Activated effector memory CD4-positive, alpha-beta T cell treated with Interleukin-2 at 50 U/mL for 16 hours (primary cell): ENCODE results near the gene CHPF.

Experiments used
- DNase-seq: peaks from one replicate; pipeline ENCODE4 v3.0.0-alpha.2; 2020

The CHPF gene

DNA sequence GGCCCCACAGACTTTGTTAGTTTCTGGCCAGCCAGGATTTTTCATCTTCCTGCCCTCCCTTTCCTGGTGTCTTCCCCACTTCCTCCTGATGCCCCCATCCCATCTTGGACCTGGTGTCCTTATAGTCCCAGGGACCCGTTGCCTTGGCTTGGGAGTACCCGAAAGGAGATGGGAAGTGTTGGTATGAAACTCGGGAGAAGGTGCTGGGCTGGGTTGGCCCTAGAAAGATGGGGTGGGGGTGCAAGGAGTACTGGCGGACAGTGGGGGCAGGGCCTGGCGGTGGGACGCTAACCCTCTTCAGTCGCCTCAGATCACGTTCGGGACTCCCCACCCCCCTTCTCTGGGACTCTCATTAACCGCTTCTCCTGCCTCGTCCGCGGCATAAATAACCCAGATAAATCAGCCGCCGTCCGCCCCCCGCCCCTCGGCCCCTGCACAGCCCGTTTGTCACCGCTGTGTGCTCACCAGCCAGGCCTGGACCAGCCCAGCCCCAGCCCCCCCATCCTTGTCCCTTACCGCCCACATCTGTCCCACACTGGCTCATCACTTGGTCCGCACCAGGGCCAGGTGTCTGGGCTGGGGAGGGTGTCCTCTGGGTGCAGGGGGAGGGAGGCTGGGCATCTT lies 33.0 kb downstream of the CHPF start:
- no peak for DNase-seq

DNA sequence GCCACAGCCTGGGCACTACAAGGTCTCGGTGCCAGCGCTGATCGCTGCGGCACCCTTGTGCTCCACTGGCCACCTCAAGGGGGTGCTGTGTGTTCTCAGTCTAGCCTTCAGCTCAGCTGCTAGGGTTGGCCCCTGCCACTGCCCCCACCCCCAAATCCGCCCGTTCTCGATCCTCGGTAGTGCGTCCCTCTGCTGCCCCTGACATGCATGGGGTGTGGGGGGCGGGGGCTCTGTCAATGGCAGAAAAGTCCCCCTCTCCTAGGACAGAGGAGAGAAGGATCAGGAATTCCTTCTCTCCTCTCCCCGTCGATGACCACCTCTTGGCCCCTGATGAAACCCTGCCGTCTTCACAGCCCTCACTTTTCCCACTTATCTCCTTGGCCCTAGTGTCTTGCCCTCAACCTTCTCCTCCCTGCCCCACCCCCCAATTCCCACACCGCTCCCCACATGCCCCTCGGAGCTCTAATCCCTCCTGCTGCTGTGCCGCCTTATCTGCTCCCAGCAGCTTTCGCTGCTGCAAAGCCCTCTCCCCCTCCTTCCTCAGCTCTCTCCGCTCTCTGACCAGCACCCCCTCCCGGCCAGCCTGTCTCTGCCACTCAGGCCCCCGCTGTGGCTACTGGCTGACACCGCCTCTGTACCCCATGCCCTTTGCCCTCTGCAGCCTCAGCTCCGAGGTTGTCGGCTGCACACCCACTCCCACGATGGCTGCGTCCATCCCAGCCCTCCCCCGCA lies 33.7 kb downstream of the CHPF start:
- DNase-seq = peak; percentile 30

DNA sequence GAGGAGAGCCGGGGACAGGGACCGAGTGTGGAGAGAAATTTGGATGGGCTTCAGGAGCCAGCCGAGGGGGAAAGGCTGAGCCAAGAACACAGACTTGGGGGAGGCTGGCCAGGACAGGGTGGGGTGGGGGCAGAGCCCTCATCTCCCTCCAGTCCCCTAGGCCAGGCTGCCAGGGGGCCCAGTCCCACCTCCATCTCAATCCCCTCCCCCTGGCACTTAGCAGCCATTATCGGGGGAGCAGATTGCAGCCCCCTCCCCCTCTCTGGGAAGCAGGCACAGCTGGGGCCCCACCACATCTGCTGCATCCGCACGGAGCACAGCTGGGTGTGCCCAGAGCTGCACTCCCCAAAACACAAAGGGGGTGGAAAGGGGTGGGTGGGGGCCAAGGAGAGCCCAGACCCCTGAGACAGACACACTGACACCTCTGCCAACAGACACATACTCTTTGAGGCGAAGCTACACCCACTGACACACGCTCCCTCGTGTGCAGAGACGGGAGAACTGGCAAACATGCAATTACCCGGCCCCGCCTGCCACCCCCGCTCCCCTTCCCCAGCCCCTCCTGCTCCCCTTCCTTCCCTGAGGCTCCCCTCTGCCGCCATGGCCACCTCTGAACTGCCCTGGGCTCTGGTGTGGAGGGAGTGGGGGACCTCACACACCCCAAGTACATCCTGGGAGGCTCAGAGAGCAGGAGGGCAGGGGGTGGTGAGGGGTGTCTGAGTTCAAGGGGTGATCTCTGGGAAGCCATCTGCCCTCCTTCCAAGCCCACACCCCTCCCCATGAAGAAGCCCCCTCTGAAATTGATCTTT lies 34.4 kb downstream of the CHPF start:
- no peak for DNase-seq

DNA sequence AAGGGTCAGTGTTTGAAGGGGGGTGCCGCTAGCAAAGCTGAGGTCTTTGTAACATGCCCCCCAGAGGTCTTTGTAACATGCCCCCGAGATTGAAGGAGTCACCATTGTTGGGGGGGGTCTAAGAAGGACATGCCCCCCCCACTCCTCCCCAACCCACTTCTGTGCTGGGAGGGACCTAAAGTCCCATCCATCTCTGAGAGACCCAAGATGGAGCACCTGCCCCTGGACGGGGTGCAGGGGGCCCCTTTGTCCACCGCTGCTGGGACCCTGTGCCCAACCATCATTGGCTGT lies 35.2 kb downstream of the CHPF start:
- DNase-seq = no peak

DNA sequence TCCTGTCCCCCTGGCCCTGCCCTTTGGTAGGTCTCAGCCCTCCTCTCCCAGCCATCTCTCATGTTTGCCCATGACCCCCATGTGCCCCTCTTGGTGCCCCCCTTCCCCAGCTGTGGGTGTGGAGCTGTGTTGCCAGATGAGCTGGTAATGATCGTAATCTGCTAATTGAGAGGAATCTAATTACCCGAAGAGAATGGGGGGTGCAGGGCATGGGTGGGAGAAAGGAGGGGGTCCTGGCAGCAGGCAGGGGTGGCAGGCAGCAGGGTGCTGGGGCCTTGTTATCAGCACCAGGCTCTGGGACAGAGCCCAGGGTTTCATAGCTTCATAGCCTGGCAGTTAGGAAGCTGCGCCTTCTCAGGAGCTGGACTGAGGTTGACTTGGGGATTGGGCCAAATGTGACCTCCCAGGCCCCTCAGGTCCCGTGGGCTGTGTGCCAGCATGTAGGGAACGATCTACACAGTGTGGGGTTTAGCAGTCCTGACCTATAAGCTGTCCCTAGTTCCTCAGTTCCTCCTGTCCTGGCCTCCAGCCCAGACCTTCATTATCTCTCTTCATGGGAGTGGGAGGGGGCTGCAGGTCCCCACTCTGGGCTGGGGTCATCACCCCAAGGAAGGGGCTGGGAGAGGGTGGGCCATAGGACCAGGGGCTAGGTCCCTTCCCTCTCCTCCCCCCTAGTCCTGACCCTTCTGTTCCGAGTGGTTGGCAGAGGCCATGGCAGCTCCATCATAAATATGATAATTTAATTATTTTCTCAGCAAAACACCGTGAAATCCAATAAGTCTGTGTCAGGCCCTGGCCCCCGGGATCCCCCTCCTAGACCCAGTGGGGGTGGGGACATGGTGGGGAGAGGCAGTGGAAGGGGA lies 35.8 kb downstream of the CHPF start:
- DNase-seq = no peak

DNA sequence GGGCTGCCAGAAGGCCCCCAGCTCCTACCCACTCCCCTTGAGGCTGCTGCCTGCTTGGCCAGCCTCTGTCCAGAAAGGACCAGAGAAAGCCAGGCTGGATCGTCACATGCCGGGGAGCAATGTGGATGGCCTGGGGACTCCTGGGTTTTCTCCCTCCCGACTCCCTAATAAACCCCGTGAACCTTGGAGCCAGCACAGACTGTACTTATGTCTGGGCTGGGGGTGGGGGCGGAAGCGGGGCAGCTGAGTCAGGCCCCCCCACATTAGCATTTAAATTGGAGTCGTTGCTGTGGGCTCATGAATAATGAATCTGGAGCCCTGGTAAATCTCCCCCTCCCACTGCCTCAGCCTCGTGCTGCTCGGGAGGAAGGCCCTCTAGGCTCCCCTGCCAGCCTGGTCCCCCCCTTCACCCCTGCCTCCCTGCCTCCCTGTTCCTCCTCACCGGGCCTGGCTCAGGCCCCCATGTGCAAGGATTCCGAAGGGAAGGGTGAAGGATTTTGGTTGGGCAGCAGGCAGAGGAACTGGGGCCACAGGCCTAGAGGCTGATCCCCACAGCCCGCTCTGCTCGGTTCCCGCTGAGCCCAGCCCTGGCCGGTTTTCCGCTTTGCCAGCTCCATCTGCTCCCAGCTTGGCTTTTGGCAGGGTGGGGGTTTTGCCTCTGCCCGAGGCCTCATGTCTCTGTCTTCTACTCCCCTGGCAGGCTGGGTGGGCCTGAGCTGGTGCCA lies 36.6 kb downstream of the CHPF start:
- no peak for DNase-seq

DNA sequence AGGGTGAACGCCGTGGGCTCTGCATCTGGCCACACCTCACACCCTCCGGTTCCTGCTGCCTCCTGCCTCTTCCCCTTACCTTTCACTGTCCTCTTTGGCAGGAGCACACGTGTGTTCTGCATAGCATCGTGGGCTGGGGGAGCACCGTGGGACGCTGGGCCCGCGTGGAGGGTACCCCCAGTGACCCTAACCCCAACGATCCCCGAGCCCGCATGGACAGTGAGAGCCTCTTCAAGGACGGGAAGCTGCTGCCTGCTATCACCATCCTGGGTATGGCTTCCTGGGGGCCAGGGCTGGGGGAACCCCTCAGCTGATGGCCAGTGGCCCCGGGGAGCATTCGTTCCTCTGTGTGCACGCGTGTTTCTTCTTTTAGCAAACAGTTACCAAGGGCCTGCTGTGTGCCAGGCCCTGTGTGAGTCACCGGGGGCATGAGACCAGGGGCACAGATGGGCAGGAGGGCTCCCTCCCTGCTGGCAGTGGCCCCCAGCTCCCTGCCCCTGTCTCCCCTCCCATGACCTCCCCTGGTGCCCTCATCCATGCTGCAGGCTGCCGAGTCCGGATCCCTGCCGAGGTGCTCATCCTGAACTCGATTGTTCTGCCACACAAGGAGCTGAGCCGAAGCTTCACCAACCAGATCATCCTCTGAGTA lies 37.3 kb downstream of the CHPF start:
- no peak for DNase-seq

DNA sequence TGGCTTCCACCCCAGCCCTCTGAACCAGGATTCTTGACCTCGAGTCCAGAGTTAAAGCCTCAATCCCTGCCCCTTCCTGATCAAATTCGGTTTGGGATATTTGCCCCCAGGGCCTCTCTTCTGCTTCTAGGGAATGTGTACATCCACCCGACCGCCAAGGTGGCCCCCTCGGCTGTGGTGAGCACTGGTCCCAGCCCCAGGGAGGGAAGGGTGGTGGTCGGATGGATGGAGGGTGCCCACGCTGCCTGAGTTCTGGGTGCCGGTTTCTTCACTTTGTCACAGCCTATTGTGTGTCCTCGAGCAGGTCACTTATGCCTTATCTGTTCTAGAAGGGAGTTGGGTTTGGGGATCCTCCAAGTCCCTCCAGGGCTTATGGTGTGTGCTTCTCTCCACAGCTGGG lies 38.0 kb downstream of the CHPF start:
- no peak for DNase-seq

DNA sequence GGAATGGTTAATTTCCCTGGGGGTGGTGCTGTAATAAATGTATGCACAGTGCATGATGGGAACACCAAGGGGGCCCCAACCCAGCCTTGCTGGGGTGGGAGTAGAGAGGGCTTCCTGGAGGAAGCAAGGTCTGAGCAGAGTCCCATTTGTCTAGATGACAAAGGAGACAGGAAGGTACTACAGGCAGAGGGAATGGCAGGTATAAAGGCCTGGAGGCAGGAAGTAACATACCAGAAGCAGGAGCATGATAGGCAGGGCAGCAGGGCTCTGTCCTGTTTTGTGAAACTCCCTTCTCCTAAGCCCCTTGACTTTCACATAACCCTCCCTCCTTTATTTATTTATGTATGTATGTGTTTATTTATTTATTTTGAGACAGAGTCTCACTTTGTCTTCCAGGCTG lies 41.0 kb downstream of the CHPF start:
- DNase-seq = no peak

DNA sequence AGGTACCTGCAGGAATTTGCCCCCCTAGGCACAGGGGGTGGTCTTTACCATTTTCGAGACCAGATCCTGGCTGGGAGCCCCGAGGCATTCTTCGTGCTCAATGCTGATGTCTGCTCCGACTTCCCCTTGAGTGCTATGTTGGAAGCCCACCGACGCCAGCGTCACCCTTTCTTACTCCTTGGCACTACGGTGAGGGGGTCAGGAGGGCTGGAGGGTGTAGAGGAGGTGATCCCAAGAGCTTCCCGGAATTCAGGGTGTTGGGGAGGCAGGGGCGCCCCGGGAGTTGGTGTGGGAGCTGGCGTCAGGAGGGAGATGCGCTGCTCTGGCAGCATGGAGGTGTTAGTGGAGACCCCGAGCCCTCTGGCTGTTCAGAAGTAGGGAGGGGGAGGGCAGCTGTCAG lies 41.8 kb downstream of the CHPF start:
- no peak for DNase-seq

DNA sequence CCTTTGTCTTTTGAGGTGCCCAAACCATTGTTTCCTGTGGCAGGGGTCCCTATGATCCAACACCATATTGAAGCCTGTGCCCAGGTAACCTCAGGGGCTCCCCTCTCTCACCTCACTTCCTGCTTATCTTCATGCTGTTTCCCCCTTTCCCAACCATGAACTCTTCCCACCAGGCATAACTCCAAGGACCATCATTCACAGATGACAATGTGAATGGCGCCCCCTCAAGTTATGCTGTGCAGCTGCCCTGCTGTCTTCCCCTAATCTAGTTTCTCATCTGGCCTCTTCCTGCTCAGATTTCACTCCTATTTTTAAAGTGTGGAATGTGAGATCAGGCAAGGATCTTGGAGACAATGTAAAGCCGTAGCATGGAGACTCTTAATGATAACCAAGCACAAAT lies 43.5 kb downstream of the CHPF start:
- no peak for DNase-seq

DNA sequence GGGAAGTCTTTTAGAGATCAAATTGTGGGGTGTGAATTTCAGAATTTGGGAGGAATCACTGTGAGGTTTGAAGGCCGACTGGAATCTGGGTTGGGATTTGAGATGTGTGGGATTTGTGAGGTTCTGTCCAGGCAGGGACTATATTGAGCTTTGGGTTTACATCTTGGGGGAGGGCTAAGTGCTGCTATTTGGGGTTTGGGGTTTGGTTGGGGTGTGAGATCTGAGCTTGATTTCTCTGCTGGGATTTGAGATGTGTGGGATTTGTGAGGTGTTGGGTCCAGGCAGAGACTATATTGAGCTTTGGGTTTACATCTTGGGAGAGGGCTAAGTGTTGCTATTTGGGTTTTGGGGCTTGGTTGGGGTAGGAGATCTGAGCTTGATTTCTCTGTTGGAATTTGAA lies 44.1 kb downstream of the CHPF start:
- DNase-seq = no peak

DNA sequence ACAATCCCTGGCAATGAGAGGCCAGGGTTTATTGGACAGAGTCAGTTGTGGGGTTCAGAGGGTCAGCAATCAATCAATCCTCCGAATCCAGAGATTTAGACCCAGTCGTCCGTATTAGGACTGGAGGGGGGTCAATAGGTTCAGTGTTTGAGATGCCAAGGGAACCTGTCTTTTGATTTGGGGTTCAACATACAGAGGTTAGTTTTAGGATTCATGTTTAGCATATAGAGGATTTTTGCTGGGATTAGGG lies 44.6 kb downstream of the CHPF start:
- no peak for DNase-seq

DNA sequence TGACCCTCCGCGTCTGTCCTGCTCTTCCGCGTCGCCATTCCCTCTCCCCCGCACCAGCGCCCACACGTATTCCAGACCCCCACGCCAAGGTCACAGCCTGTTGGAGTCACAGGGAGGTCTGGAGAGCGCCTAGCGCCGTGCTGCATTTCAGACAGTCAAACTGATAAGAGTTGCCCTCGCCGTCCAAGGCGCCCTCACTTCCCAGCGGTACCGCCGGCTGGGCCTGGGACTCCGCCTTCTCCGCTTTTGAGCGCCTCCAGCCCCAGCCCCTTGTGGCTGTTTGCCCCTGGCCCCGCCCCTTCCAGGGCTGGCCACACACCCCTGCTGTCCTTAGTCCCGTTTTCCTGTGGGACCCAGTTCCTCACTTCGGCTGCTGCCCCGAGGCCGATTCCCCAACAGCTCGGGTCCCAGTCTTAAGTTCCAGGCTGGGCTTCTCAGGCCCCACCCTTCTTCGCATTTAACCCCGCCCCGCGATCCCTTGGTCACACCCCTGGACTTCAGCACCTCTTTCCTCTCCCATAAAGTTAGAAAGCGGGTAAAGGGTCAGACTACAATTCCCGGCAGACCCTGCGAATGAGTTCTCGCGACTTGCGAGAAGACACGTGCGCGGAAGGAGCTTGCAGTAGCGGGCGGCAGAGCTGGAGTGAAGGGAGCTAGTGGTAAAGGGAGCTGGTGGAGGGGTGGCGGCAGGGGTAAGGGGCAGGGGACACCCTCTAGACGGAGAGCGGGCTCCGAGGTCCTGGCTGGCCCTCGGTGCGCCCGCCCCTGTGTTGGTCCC lies 45.1 kb downstream of the CHPF start, which contains the start of gene GMPPA:
Gene GMPPA (plus strand): TSS at position 612 of the 778 bp plus-strand sequence. CDS start 1,085 bp downstream, outside the sequence.
- peak; percentile 90 for DNase-seq

DNA sequence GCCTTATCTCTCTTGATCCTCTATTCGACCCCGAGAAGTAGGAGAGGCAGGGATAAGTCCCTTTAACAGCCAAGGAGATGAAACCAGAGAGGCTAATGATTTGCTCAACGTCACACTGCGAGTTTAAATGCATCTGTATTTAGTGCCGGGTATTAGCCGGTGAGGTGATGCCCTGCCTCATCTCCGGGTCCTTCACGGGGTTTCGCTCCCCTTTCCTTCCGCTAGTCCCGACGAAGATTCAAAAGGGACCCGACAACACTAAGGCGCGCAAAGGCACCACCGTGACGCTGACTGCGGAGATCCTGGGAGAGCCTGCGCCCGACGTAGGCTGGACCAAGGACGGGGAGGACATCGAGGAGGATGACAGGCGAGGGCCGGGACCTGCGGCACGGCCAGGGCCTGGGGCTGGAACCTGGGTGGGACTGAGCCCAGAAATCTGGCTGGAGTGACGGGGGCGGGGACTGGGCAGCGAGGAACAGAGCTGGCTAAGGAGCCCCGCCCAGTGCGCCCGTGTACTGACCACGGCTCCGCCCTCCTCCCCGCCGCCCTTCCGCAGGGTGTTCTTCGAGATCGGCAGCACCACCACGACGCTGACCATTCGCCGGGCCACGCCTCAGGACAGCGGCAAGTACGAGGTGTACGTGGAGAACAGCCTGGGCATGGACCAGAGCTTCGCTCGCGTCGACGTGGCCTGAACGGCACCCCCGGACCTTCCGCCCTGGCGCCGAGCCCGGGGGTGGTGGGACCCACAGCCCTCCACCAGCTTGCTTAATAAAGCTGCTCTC lies 45.9 kb downstream of the CHPF start:
- no peak for DNase-seq

DNA sequence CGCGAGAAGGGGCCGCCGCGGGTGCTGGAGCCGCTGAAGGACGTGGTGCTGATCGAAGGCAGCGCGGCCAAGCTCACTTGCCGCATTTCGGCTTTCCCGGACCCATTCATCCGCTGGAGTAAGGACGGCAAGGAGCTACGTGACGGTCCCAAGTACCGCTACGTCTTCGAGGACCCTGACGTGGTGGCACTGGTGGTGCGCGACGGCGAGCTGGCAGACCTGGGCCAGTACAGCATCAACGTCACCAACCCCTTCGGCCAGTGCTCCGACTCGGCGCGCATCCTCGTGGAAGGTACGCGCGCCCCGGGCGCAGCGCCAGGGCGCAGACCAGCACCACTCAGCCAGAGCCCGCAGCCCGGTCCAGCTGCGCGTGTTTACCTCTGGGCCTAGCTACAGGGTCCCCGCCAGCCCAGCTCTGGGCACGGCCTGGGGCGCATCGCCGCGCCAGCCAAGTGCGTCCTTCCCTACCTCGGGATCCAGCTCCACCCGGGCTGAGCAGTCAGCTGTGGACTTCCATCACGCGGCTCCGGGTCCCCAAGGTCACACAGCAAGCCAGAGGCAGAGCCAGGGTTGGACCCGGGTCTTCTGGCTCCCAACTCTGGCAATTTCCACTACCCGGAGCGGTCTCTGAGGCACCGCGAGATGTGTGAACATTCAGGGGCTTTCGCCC lies 46.6 kb downstream of the CHPF start:
- DNase-seq = no peak

DNA sequence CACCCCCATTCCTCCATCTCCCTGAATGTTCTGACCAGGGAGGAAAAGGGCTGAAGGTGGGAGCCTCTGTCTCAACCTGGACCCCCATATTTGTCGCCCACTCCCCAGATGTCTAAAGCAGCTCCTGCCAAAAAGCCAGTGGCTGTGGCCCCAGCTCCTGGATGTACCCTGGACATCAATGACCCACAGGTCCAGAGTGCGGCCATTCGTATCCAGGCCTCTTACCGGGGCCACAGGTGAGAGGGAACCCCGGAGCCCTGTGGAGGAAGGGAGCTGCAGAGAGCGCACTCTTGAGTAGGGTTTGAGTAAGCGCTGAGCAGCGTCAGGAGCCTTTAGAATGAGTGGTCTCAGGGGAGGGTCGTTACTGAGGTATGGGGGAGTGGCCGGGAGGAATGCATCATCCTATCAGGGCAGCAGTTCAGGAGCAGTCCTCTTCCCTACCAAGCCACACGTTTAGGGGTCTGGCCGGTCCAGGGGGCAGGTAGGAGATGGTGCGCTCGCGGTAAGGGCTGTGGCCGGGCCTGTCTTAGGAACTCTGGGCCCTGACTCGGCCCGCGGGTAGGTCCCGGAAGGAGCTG lies 47.3 kb downstream of the CHPF start:
- DNase-seq = no peak

DNA sequence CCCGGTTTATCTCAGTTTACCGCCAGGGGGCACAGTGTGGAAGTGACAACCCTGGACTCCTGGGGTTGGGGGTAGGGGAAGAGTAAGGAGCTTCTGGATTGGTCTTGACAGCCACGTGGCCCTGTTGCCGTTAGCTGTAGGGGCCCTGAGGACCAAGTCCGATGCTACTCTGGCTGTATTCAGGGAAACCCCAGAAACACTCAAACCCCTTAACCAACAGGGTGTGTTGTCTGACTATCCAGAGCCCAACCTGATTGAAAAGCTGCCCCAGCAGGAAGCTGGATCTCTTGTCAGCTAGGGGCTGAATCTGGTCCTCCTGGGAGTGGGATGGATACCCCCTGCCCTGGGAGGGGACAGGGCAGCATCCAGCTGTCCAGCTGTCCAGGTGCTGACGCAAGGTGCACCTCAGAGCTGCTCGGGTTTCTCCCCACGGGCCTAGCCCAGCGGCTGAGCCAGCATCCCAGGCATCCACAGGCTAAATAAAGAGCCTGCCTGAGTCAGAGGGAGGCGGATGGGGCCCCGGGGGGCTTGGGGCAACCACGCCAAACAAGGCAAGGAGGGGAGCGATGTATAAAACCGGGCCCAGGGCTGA lies 48.0 kb downstream of the CHPF start:
- peak; percentile 15 for DNase-seq

DNA sequence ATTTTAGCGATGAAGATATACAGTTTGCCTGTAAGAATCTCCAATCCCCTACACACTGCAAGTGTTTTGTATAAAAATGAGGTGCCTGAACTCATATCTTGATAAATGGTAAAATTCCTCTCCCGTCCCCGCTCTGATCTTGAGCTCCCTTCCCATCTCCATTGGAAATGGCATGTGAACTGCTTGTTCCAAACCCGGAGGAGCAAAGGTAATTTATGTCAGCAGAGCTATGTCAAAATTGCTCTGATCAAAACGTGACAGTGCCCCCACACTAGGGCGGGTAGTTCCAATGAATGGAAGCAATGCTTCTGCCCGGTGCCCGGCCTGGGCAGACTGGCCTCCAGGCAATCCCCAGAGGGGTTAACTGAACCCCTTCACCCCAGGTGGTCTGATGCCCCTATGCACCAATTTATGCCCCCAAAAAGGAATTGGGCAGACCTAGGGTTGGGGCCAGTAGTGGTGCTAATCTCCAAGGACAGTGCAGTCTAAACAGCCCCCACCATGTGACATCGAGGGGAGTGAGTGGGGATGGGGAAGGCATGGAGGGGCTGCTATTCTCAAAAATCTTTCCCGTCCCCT lies 48.6 kb downstream of the CHPF start:
- no peak for DNase-seq
